Astrocyte of the hippocampus (primary cell): Measurements from ENCODE around the gene ACACA.
"Not testable (repeated sequence)": the region's sequence is repeated elsewhere in the genome, so short reads cannot be mapped to it uniquely, and the experiment has no call there.

Source experiments
- DNase-seq: peaks from one replicate; pipeline ENCODE4 v3.0.0; 2011; ENCODE audit warnings: low read depth, low spot score

The ACACA gene

GRCh38 chr17:37393352-37393751 is 13.3 kb downstream of the ACACA start:
- no peak for DNase-seq

GRCh38 chr17:37392024-37392590 is 14.5 kb downstream of the ACACA start:
- DNase-seq: peak; percentile 56

- no peak for DNase-seq
Observed at GRCh38 chr17:37391146-37391545, 15.5 kb downstream of the ACACA start.

- DNase-seq: no peak
Observed at GRCh38 chr17:37389160-37389559, 17.5 kb downstream of the ACACA start.

- peak; percentile 63 for DNase-seq
Observed at GRCh38 chr17:37388266-37388665, 18.4 kb downstream of the ACACA start.

GRCh38 chr17:37386462-37386861 is 20.2 kb downstream of the ACACA start:
- DNase-seq: no peak

- DNase-seq: no peak
Observed at GRCh38 chr17:37385474-37385990, 21.1 kb downstream of the ACACA start.

- no peak for DNase-seq
Observed at GRCh38 chr17:37384560-37385149, 22.0 kb downstream of the ACACA start.

GRCh38 chr17:37382056-37382455 is 24.6 kb downstream of the ACACA start:
- no peak for DNase-seq

- DNase-seq: no peak
Observed at GRCh38 chr17:37375706-37376105, 30.9 kb downstream of the ACACA start, which contains the start of gene C17orf78. TSS of gene C17orf78 (plus strand) at chr17:37375985. CDS start at chr17:37376093, 108 bp downstream.

GRCh38 chr17:37373530-37374159 is 33.0 kb downstream of the ACACA start:
- peak; percentile 91 for DNase-seq

- DNase-seq: peak; percentile 20
Observed at GRCh38 chr17:37368577-37368976, 38.1 kb downstream of the ACACA start.

GRCh38 chr17:37365589-37365988 is 41.0 kb downstream of the ACACA start:
- DNase-seq: no peak

GRCh38 chr17:37361543-37361942 is 45.1 kb downstream of the ACACA start:
- DNase-seq: no peak

GRCh38 chr17:37360632-37361031 is 46.0 kb downstream of the ACACA start:
- no peak for DNase-seq

- no peak for DNase-seq
Observed at GRCh38 chr17:37359682-37360188, 46.9 kb downstream of the ACACA start.

GRCh38 chr17:37358830-37359681 is 47.6 kb downstream of the ACACA start:
- DNase-seq: peak; percentile 97

- DNase-seq: peak; percentile 75
Observed at GRCh38 chr17:37358098-37358829, 48.4 kb downstream of the ACACA start.

GRCh38 chr17:37356796-37357569 is 49.7 kb downstream of the ACACA start:
- DNase-seq: not testable (repeated sequence)

GRCh38 chr17:37346863-37347402 is 59.7 kb downstream of the ACACA start:
- DNase-seq: not testable (repeated sequence)
